Stimulated activated CD8-positive, alpha-beta memory T cell treated with anti-CD3 and anti-CD28 coated beads, Interleukin-2, amount 100 ng/mL, for 1 hour (primary cell): Measurements from ENCODE around the gene MAFG.
"Not testable (repeated sequence)": the region's sequence is repeated elsewhere in the genome, so short reads cannot be mapped to it uniquely, and the experiment has no call there.

ENCODE experiments used
- DNase-seq, 2 donors: peaks; one replicate each; pipeline ENCODE4 v3.0.0-alpha.2; 2020; ENCODE audit warnings: low read depth in 2 of 2

MAFG gene

DNA sequence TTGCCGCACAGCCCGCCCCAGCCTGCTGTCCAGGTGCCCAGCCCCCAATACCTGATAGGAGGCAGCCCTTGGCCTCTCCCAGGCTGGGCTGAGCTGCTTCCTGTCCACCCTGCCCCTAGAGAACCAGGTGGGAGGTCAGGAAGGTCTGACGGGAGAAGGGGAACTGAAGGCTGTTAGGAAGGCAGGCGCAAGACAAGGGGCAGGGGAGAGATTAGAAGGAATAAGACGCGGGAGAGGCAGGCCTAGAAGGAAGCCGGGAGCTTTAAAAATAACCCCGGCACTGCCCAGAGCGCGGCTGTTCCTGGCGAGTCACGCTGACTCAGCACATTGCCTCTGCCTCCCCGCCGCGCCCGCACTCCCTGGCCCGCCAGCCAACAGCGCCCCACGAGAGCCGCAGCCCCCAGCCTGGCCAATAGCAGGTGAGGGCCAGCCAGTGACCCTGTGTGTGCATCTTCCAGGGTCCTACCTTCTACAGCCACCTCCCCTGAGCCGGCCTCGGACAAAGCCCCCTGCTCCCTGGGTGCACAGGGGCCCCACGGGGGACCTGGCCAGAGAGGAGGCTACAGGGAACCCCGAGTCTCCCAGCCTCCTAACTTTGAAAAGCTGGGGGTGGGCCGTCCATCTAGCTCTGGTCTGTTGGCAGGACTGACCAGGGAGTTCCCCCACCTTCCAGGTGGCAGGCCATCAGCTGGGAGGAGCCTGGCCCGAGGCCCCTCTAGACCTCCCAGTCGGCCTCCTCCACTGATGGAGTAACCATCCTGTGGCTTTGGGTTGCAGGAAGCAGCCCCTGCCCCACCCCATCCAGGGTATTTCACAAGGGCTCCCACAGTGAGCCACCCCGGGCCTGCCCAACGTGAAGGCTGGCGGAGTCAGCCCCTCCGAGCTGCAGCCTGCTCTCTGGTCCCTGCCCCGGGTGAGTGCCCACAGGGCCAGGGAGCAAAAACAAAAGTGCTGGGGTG lies 4.0 kb downstream of the MAFG start:
- no peak for DNase-seq

DNA sequence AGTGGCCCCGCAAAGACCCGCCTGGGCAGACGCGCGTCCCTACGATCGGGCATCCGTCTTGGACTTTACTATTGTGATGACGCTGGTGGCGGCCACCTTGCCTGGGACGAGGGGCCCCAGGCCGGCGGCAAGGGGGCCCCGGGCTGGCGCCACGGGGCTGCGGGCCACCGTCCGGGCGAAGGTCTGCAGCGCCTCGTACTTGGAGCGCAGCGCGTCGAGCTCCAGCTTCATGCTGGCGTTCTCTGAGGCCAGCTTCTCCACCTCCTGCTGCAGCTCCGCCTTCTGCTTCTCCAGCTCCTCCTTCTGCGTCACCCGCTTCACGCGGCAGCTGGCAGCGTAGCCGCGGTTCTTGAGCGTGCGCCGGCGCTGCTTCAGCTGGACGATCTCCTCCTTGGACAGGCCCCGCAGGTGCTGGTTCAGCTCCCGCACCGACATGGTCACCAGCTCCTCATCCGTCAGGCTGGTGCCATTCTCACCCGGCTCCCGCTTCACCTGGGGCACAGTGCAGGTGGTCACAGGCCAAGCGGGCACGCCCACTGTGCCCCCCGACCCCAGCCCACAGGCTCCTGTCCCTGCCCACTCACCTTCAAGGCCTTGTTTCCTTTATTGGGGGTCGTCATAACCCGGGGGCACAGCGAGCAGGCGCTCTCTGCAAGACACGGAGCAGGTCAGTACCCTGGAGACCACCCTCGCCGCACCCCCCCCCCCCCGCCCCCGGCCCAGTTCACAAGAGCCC lies 4.8 kb downstream of the MAFG start:
- DNase-seq, result no peak

- no peak for DNase-seq
Measured at GRCh38 chr17:81921996-81922565, 5.5 kb downstream of the MAFG start.

DNA sequence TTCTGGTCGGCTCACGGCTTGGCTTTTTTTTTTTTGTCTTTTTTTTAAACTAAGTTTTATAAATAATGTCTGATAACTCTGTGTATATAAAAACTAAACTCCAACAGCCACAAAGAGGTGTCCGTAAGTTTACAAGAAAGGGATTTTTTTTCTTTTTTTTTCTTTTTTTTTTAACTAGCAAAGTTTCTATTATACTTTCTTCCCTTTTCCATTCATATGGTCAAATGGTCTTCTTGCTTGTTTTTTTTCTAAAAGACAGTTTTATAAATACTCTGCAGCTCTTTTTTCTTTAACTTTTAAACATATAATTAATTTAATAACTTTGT lies 6.0 kb downstream of the MAFG start:
- no peak for DNase-seq

DNA sequence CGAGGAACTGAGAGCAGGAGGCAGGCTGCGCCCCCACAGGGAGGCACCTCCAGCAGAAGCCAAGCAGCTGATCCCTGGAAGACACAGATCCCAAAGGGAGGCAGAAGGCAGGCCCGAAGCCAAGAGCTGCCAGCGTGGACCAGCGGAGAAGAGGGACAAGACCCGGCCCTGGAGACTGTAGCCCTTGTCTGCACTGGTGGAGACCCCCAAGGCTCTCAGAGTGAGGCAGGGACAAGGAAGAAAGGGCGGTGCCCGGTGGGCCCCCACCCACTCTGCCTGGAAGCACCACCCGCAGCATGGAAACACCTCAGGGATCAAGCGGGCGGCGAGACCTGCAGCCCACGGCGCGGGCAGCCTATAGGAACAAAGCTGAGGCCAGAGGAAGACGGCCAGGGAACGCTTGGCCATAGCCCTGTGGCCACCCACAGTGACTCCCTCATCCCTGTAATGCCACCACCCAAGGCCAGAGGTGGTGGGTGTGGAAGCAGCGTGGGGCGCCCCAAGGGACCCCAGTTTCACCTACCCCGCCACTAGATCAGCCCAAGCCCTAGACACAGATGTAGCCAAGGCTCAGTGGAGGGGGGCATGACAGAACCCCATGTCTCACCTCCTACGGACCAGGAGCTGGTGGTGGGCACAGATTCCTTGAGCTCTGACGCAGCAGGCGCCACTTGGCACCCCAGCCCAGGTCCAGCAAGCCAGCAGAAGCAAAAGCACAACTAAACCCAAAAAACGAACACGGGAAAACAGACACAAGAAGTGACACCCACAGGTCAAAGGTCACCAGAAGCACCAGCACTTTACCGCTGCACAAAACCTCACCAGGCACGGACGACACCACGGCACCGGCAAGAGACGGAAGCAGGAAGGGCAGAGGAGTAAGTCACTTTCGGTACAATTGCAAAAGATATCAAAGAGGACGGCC lies 6.7 kb downstream of the MAFG start:
- no peak for DNase-seq

GRCh38 chr17:81918832-81919545 lies 8.5 kb downstream of the MAFG start:
- no peak for DNase-seq

DNA sequence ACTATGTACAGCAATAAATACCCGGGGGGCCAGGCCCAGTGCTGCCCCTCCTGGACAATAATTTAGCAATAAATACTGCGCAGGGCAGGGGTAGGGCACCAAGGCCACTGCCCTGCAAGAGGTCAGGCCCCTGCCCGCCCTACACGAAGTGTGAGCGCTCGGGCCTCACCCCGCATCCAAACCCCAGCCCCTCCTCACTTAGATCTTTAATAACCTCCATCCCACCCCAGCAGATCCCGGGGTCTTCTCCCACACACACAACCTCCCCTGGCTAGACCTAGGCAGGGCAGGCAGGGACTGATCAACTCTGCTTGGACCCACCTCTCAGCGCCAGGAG lies 9.2 kb downstream of the MAFG start:
- not testable (repeated sequence) for DNase-seq

GRCh38 chr17:81917565-81918332 lies 9.8 kb downstream of the MAFG start, which contains the start of gene SIRT7:
Gene SIRT7, minus strand, starts transcription at chr17:81918176. Its CDS starts 45 bp downstream, at chr17:81918131.
- DNase-seq, result peak; percentile 67 to 73

- DNase-seq, result no peak
Measured at GRCh38 chr17:81916234-81917001, 11.1 kb downstream of the MAFG start.

DNA sequence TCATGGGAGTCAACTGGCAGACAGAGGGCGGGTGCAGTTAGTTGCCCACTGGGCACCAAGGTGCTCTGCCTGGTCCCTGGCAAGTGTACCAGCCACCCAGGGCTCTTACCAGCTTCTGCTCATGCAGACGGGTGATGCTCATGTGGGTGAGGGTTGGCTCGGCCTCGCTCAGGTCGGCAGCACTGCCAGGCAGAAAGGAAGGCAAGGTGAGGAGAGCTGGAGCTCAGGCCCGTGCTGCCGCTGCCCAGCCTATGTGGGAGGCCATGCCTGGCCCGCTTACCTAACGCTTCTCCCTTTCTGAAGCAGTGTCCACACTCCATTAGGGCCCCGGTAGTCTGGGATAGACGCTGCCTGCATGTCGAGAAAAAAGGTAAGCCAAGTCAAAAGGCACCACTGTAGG lies 12.2 kb downstream of the MAFG start:
- DNase-seq, result no peak

GRCh38 chr17:81914103-81914850 lies 13.3 kb downstream of the MAFG start:
- DNase-seq, result no peak

- DNase-seq, result no peak
Measured at GRCh38 chr17:81913394-81914102, 14.0 kb downstream of the MAFG start.

DNA sequence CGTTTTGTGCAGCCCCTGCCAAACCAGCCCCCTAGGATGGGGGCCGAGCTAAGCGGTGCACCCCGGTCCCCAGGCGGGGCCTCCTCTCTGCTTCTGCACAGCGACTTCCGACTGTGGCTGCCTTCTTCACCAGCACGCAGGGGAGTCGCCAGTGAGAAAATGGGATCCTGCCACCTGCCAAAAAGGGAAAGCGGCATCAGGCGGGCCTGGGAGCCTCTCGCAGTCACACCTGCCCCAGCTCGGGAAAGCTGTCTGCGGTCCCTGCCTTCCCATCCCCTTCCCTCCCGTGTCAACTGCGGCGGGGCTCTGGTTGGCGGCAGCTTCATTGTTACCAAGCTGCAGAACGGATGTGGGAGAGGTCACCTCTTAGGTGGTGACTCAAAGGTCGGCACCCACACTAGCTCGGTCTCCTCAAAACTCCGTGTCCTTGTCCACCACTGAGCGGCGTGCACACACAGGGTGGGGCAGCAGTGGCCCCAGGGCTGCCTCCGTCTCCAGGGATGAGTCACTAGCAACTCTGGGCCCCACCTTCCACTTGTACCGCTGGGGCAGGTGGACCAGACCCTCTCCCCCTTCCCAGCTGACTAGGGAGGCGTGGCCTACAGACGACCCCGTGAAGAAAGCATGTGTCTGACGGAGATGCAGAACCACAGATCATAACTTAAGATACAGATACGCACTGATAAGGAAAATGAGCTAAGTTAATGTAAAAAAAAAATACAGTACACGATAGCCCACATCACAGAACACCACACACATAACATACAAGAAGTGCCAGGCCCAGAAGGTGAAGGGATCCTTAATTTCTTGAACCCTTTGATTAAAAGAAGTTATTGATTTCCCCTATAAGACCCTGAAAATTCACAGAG lies 14.9 kb downstream of the MAFG start:
- no peak for DNase-seq

GRCh38 chr17:81911969-81912368 lies 15.6 kb downstream of the MAFG start:
- no peak for DNase-seq

GRCh38 chr17:81911277-81911961 lies 16.1 kb downstream of the MAFG start, which contains the start of gene PCYT2:
Gene PCYT2, minus strand, starts transcription at chr17:81911399. Its CDS starts 44 bp downstream, at chr17:81911355.
- DNase-seq, result peak; percentile 80 to 91

- DNase-seq, result no peak
Measured at GRCh38 chr17:81910840-81911276, 16.7 kb downstream of the MAFG start.
